Thymus (tissue), 11 donors: Measurements from ENCODE around the gene ALG6. TPM values are rescaled to one million over a fixed set of nuclear protein-coding genes. Genes with fewer than 3 reads are reported as not detected.

Experiments
- DNase-seq, 9 donors: peaks; one replicate each; pipeline ENCODE4 v3.0.0-alpha.2; 2013; ENCODE audit warnings: low spot score in 9 of 9, low read depth in 6 of 9, missing footprints in 1 of 9
- H3K27ac ChIP-seq, 2 donors: one replicate each; pipeline ENCODE4 v1.5.1; 2013; ENCODE audit warnings: control low read depth in 1 of 2, low read depth in 1 of 2, low read length in 1 of 2, mild to moderate bottlenecking in 1 of 2, moderate library complexity in 1 of 2
- H3K27me3 ChIP-seq, 2 donors: one replicate each; pipeline ENCODE4 v1.5.1; 2013; ENCODE audit warnings: low read length in 1 of 2; ENCODE audit not compliant: control insufficient read depth in 2 of 2, insufficient read depth in 1 of 2
- H3K36me3 ChIP-seq, 2 donors: one replicate each; pipeline ENCODE4 v1.5.1; 2013; ENCODE audit warnings: low read length in 1 of 2, mild to moderate bottlenecking in 1 of 2, moderate library complexity in 1 of 2; ENCODE audit not compliant: control insufficient read depth in 2 of 2, insufficient read depth in 2 of 2
- H3K4me1 ChIP-seq, 2 donors: one replicate each; pipeline ENCODE4 v1.5.1; 2013; ENCODE audit warnings: low read length in 2 of 2; ENCODE audit not compliant: control insufficient read depth in 2 of 2, insufficient read depth in 2 of 2
- H3K4me3 ChIP-seq, 2 donors: one replicate each; pipeline ENCODE4 v1.5.1; 2013; ENCODE audit warnings: low read length in 2 of 2, control low read depth in 1 of 2, mild to moderate bottlenecking in 1 of 2
- H3K9me3 ChIP-seq, 2 donors: one replicate each; pipeline ENCODE4 v1.5.1; 2013; ENCODE audit warnings: low read length in 1 of 2, mild to moderate bottlenecking in 1 of 2; ENCODE audit not compliant: control insufficient read depth in 2 of 2, insufficient read depth in 1 of 2
- WGBS: extraction: QIAGEN DNeasy Blood & Tissue Kit; methylation state at CpG from one replicate; pipeline ENCODE4 v1.1.7; 2013; 5-methylcytosine and 5-hydroxymethylcytosine counted together
- polyA plus RNA-seq: library from polyadenylated mRNA; stranded (reverse); fragments of 200-250 nt; gene quantifications from one replicate; pipeline ENCODE4 v1.2.3, GENCODE V29; 2013
- total RNA-seq: library from RNA; stranded (reverse); fragments of 120-200 nt; gene quantifications from one replicate; pipeline ENCODE4 v1.2.4, GENCODE V29; 2013
- donor health status: healthy.

The ALG6 gene
- total and polyA plus RNA-seq, 2 donors = 23.9 to 52.2 TPM

GRCh38 chr1:63327417-63328054 is 39.9 kb upstream of the ALG6 start:
- Histone ChIP-seq H3K4me1 (peaks cover 15 to 32% of the 10 kb centered on the region in 2 donors), H3K27me3 (peaks cover 76 to 98% of the 10 kb centered on the region in 2 donors), H3K4me3 (no peak overlapping the region), H3K27ac (no peak overlapping the region), H3K9me3 (peaks cover 5 to 18% of the 10 kb centered on the region in 2 donors), H3K36me3 (no peaks in the 10 kb centered on the region)
- 7% methylated on average over 25 of the region's 25 CpGs for WGBS
- peak in 3 of 9 donors; percentile 32 to 69 (median 64) for DNase-seq

GRCh38 chr1:63328122-63328521 is 39.3 kb upstream of the ALG6 start:
- 46% methylated on average over 8 of the region's 8 CpGs for WGBS
- H3K4me3 ChIP-seq = no peak overlapping the region
- no peak for DNase-seq
- no peaks in the 10 kb centered on the region for H3K36me3 ChIP-seq
- H3K27me3 ChIP-seq = peaks cover 73 to 97% of the 10 kb centered on the region in 2 donors
- peaks cover 9 to 28% of the 10 kb centered on the region in 2 donors for H3K4me1 ChIP-seq
- H3K27ac ChIP-seq = no peak overlapping the region
- H3K9me3 ChIP-seq = peaks cover 5 to 18% of the 10 kb centered on the region in 2 donors

DNA sequence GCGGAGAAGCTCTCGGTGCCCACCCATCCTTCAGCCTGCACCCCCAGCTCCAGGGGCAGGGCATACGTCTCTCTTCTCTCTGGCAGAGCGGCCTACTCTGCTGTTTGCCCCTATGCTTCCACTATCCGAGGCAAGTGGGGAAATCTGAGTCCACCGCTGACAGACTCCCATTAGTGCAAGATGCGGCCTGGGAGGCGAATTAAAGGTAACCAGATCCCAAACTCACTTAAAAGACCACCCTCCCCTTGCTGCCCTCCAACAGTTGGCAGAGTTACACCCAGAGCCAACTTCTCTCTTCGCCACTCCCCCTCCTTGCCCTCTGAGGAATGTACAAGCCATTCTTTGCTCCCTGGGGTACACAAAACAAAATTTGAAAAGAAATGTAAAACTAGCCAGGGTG is 38.6 kb upstream of the ALG6 start:
- H3K27ac ChIP-seq = no peak overlapping the region
- H3K4me1 ChIP-seq = peaks cover 6 to 24% of the 10 kb centered on the region in 2 donors
- peaks cover 5 to 18% of the 10 kb centered on the region in 2 donors for H3K9me3 ChIP-seq
- 65% methylated on average over 9 of the region's 9 CpGs for WGBS
- no peak overlapping the region for H3K4me3 ChIP-seq
- peaks cover 70 to 98% of the 10 kb centered on the region in 2 donors for H3K27me3 ChIP-seq
- H3K36me3 ChIP-seq = no peaks in the 10 kb centered on the region
- DNase-seq = no peak

GRCh38 chr1:63329621-63330330 is 37.7 kb upstream of the ALG6 start:
- H3K27ac ChIP-seq = no peak overlapping the region
- H3K27me3 ChIP-seq = peaks cover 61 to 95% of the 10 kb centered on the region in 2 donors
- H3K4me3 ChIP-seq = no peak overlapping the region
- 5% methylated on average over 50 of the region's 50 CpGs for WGBS
- H3K9me3 ChIP-seq = peaks cover 5 to 13% of the 10 kb centered on the region in 2 donors
- peak in 1 of 9 donors; percentile 18 for DNase-seq
- H3K4me1 ChIP-seq = peaks cover 0 to 21% of the 10 kb centered on the region in 2 donors
- no peaks in the 10 kb centered on the region for H3K36me3 ChIP-seq

DNA sequence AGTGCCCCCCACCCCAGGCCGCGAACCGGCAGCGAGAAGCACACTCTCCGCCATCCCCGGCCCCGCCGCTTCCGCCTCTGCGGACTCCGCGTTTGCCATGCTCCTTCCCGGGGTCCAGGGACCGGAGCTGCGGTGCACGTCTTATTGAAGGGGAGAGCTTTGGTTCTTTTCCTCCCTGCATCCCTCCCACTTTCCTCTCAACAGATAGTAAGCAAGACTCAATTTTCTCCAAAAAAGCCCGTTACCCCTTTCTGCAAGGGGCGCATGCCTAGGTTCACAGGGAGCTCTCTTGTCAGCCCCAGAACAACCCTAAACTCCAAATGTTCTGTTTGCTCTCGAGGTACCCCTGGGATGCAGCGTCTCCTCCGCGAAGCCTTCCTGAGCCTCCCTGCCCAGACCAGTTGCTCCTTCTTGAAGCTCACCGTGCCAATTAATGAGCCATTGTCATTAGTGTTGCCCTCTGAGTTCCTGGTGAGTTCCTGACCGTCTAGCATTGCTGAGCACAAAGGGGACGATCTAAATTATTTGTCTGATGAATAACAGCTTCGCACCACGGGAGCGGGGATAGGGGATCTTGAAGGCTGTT is 37.0 kb upstream of the ALG6 start:
- peaks cover 5 to 13% of the 10 kb centered on the region in 2 donors for H3K9me3 ChIP-seq
- H3K4me1 ChIP-seq = peaks cover 0 to 21% of the 10 kb centered on the region in 2 donors
- no peak overlapping the region for H3K27ac ChIP-seq
- WGBS = 8% methylated on average over 28 of the region's 28 CpGs
- DNase-seq = peak in 1 of 9 donors; percentile 11
- H3K36me3 ChIP-seq = no peaks in the 10 kb centered on the region
- H3K4me3 ChIP-seq = no peak overlapping the region
- peaks cover 61 to 94% of the 10 kb centered on the region in 2 donors for H3K27me3 ChIP-seq

GRCh38 chr1:63342402-63342801 is 25.0 kb upstream of the ALG6 start:
- H3K36me3 ChIP-seq = no peaks in the 10 kb centered on the region
- no peak overlapping the region for H3K27ac ChIP-seq
- no peaks in the 10 kb centered on the region for H3K9me3 ChIP-seq
- H3K4me3 ChIP-seq = no peak overlapping the region
- no peak for DNase-seq
- 57% methylated on average over 2 of the region's 2 CpGs for WGBS
- no peaks in the 10 kb centered on the region for H3K4me1 ChIP-seq
- peaks cover 0 to 9% of the 10 kb centered on the region in 2 donors for H3K27me3 ChIP-seq

DNA sequence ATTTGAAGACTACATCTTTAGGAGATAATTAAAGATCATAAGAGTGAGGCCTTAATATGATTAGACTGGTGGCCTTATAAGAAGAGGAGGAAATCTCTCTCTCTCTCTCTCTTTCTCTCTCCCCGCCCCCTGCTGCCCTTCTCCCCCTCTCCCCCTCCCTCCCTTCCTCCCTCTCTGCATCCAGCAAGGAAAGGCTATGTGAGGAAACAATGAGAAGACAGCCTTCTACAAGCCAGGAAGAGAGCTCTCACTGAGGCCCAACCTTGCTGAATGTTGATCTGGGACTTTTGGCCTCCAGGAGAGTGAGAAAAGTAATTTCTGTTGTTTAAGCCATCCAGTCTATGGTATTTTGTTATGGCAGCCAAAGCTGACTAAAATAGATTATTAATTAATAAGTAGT is 23.5 kb upstream of the ALG6 start:
- Histone ChIP-seq H3K4me3 (no peak overlapping the region), H3K27me3 (peaks cover 0 to 9% of the 10 kb centered on the region in 2 donors), H3K36me3 (no peaks in the 10 kb centered on the region), H3K27ac (no peak overlapping the region), H3K4me1 (no peaks in the 10 kb centered on the region), H3K9me3 (no peaks in the 10 kb centered on the region)
- no peak for DNase-seq
- WGBS = 93% methylated on average over 1 of the region's 1 CpG

DNA sequence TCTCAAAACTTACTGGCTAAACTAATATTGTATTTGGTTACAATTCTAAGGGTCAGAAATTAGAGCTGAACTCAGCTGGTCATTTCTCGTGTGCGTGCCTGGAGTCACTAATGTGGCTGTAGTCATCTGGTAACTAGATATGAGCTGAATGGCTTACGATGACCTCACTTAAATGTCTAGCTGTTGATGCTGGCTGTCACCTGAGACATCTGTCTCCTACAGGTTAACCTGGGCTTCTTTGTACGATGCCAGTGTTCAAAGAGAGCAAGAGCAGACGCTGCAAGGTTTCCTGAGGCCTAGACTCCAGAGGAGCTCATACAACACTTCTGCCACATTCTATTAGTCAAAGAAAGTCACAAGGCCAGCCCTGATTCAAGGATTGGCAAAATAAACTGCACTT is 17.1 kb upstream of the ALG6 start:
- DNase-seq = no peak
- Histone ChIP-seq H3K9me3 (no peaks in the 10 kb centered on the region), H3K27ac (no peak overlapping the region), H3K4me1 (no peaks in the 10 kb centered on the region), H3K36me3 (no peaks in the 10 kb centered on the region), H3K4me3 (no peak overlapping the region), H3K27me3 (peaks cover 5 to 11% of the 10 kb centered on the region in 2 donors)
- 97% methylated on average over 5 of the region's 5 CpGs for WGBS

GRCh38 chr1:63352736-63353135 is 14.7 kb upstream of the ALG6 start:
- 93% methylated on average over 2 of the region's 2 CpGs for WGBS
- Histone ChIP-seq H3K27me3 (peaks cover 4 to 5% of the 10 kb centered on the region in 2 donors), H3K36me3 (no peaks in the 10 kb centered on the region), H3K27ac (no peak overlapping the region), H3K9me3 (no peaks in the 10 kb centered on the region), H3K4me1 (no peaks in the 10 kb centered on the region), H3K4me3 (no peak overlapping the region)
- DNase-seq = no peak
